HK-2 (cell line): ENCODE measurements around the gene MTHFD1L.
"Not testable (repeated sequence)": the region's sequence is repeated elsewhere in the genome, so short reads cannot be mapped to it uniquely, and the experiment has no call there.

Experiments
- DNase-seq: peaks from one replicate; pipeline ENCODE4 v3.0.0-alpha.2; 2018; ENCODE audit not compliant: unreplicated experiment

The MTHFD1L gene

GRCh38 chr6:151067684-151068596 lies 202.4 kb downstream of the MTHFD1L start:
- no peak for DNase-seq

- no peak for DNase-seq
These were observed 203.3 kb downstream of the MTHFD1L start for GRCh38 chr6:151068761-151069312.

GRCh38 chr6:151069641-151070040 lies 204.1 kb downstream of the MTHFD1L start:
- no peak for DNase-seq

GRCh38 chr6:151070631-151071051 lies 205.1 kb downstream of the MTHFD1L start:
- DNase-seq, result no peak

GRCh38 chr6:151071295-151071694 lies 205.8 kb downstream of the MTHFD1L start:
- no peak for DNase-seq

GRCh38 chr6:151073146-151073545 lies 207.6 kb downstream of the MTHFD1L start:
- DNase-seq, result no peak

- DNase-seq, result no peak
These were observed 208.2 kb downstream of the MTHFD1L start for GRCh38 chr6:151073701-151074100.

GRCh38 chr6:151075005-151075404 lies 209.5 kb downstream of the MTHFD1L start:
- DNase-seq, result no peak

- no peak for DNase-seq
These were observed 210.0 kb downstream of the MTHFD1L start for GRCh38 chr6:151075527-151075926.

GRCh38 chr6:151075930-151076555 lies 210.5 kb downstream of the MTHFD1L start:
- DNase-seq, result no peak

GRCh38 chr6:151078655-151079054 lies 213.2 kb downstream of the MTHFD1L start:
- DNase-seq, result no peak

- DNase-seq, result no peak
These were observed 216.2 kb downstream of the MTHFD1L start for GRCh38 chr6:151081656-151082055.

- no peak for DNase-seq
These were observed 216.6 kb downstream of the MTHFD1L start for GRCh38 chr6:151082079-151082478.

GRCh38 chr6:151084275-151084674 lies 218.8 kb downstream of the MTHFD1L start:
- DNase-seq, result no peak

GRCh38 chr6:151087055-151087454 lies 221.6 kb downstream of the MTHFD1L start:
- DNase-seq, result not testable (repeated sequence)

GRCh38 chr6:151087861-151088598 lies 222.5 kb downstream of the MTHFD1L start:
- DNase-seq, result no peak

- DNase-seq, result no peak
These were observed 223.1 kb downstream of the MTHFD1L start for GRCh38 chr6:151088599-151088935.

- no peak for DNase-seq
These were observed 223.5 kb downstream of the MTHFD1L start for GRCh38 chr6:151088963-151089362.

- DNase-seq, result no peak
These were observed 224.5 kb downstream of the MTHFD1L start for GRCh38 chr6:151089978-151090377.

GRCh38 chr6:151091571-151091970 lies 226.1 kb downstream of the MTHFD1L start:
- DNase-seq, result no peak

- no peak for DNase-seq
These were observed 227.1 kb downstream of the MTHFD1L start for GRCh38 chr6:151092591-151092990.

- no peak for DNase-seq
These were observed 228.2 kb downstream of the MTHFD1L start for GRCh38 chr6:151093706-151094105.
